IPS-11a (cell line): Measurements from ENCODE around the gene NOX5.
"Not testable (repeated sequence)": the region's sequence is repeated elsewhere in the genome, so short reads cannot be mapped to it uniquely, and the experiment has no call there.

Experiments
- H3K4me3 ChIP-seq: one replicate; pipeline ENCODE4 v1.5.1; 2013; ENCODE audit warnings: low read depth, low read length, control low read depth

Gene NOX5, protein sequence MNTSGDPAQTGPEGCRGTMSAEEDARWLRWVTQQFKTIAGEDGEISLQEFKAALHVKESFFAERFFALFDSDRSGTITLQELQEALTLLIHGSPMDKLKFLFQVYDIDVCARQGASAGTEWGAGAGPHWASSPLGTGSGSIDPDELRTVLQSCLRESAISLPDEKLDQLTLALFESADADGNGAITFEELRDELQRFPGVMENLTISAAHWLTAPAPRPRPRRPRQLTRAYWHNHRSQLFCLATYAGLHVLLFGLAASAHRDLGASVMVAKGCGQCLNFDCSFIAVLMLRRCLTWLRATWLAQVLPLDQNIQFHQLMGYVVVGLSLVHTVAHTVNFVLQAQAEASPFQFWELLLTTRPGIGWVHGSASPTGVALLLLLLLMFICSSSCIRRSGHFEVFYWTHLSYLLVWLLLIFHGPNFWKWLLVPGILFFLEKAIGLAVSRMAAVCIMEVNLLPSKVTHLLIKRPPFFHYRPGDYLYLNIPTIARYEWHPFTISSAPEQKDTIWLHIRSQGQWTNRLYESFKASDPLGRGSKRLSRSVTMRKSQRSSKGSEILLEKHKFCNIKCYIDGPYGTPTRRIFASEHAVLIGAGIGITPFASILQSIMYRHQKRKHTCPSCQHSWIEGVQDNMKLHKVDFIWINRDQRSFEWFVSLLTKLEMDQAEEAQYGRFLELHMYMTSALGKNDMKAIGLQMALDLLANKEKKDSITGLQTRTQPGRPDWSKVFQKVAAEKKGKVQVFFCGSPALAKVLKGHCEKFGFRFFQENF

DNA sequence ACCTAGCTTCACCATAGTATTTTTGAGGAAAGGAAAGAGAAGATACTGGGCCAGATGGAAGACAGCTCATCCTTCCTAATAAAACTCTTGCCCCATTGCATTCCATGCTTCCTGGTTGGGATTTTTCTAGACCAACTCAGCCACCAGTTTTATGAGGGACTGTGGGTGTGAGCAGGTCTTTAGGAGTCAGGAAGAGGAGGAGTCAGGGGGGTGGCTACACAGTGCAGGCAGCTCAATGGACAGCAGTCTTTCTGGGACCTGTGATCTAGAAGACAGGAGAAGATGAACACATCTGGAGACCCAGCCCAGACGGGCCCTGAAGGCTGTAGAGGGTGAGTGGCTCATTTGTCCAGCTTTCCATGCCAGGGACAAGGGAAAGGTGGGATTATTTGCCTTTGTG lies at the start of gene NOX5:
Gene NOX5, plus strand, starts transcription at position 242 of the 400 bp plus-strand sequence. Its CDS starts 41 bp downstream, at position 283.
- no peak within 1 kb of the TSS for H3K4me3 ChIP-seq

DNA sequence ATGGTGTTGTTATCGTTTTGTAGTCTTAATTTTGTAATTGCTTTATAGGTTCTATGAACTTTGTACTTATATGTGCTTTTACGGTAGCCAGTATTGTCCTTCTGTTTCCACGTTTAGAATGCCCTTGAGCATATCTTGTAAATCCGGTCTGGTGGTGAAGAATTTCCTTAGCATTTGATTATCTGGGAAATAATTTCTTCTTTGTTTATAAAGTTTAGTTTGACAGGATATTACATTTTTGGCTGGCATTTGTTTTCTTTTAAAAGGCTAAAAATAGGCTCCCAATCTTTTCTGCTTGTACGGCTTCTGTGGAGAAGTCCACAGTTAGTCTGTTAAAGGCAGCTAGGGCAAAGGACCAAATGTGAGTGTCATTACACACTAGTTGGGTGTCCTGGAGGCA lies 47.5 kb upstream of the NOX5 start:
- no peak overlapping the region for H3K4me3 ChIP-seq

DNA sequence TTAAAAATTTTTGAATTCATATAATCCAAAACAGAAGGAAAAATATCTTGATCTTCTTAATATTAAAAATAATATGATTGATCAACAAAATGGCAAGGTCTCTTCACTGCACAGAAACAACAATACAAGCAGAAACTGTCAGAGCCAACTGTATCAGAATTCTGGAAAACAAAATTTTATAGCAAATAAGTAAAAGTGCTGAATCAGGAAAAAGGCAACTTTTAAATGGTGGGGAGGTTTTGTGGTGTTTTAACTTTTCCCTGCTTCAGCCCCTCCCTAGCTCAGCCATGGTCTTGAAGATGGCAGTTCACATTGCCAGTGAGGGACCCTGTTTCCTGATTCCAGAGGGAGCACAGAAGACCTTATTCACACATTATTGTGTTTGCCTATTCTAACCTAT lies 46.5 kb upstream of the NOX5 start:
- H3K4me3 ChIP-seq = no peak overlapping the region

DNA sequence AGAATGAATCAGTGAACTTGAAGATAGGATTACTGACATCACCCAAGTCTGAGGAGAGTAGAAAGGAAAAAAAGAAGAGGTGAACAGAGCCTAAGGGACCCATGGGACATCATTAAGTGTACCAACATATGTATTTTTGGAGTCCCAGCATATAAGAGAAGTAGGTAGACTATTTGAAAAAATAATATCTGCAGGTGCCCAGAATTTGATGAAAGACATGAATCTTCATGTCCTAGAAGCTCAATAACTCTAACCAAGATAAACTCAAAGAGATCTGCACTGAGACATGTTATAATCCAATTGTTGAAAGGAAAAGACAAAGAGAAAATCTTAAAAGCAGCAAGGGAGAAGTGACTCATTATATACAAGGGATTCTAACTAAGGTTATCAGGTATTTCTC lies 45.2 kb upstream of the NOX5 start:
- H3K4me3 ChIP-seq = no peak overlapping the region

DNA sequence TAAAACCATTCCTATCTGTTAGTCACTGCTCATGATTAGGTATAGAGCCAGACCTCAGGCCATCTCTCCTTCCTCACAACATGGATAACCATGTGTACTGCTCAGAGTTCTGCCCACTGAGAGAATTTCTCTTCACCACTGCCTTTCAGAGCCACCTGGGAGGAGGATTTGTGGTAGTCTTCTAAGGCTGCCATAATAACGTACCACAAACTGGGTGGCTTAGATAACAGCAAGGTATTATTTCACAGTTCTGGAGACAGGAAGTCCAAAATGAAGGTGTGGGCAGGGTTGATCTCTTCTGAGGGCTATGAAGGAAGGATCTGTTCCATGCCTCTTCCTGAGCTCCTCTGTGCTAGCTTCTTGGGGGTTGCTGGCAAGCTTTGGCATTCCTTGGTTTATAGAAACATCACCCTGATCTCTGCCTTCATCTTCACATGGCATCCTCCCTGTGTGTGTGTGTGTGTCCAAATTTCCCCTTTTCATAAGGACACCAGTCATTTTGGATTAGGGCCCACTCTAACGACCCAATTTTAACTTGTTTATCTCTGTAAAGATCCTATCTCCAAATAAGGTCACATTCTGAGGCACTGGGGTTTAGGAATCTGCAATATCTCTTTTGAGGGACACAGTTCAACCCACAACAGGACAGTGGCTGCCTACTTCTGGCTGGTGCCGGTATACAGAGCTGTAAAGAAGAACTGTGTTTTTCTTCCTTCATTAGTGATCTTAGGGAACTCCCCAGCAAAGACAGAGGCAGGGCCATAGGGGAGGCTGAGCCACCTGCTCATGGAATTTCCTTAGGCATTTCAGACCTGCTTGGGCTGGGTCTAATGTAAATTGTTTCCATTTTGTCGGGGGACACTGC lies 42.1 kb upstream of the NOX5 start:
- H3K4me3 ChIP-seq = no peak overlapping the region

DNA sequence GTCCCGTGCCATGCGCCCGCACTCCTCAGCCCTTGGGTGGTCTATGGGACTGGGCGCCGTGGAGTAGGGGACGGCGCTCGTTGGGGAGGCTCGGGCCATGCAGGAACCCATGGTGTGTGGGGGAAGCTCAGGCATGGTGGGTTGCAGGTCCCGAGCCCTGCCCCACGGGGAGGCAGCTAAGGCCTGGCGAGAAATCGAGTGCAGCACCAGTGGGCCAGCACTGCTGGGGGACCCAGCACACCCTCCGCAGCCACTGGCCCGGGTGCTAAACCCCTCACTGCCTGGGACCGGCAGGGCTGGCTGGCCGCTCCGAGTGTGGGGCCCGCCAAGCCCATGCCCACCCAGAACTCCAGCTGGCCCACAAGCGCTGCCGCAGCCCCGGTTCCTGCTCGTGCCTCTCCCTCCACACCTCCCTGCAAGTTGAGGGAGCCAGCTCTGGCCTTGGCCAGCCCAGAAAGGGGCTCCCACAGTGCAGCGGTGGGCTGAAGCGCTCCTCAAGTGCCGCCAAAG lies 38.8 kb upstream of the NOX5 start:
- not testable (repeated sequence) for H3K4me3 ChIP-seq

DNA sequence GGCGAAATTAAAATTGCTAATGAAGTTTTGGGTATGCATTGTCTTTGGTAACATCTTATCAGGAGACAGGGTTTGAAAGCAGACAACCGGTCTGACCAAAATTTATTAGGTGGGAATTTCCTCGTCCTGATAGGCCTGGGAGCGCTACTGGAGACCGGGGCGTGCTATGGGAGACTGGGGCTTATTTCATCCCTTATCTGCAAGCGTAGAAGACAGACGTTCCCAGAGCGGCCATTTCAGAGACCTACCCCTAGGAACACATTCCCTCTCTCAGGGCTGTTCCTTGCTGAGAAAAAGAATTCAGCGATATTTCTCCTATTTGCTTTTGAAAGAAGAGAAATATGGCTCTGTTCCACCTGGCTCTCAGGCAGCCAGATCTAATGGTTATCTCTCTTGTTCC lies 37.1 kb upstream of the NOX5 start:
- not testable (repeated sequence) for H3K4me3 ChIP-seq

DNA sequence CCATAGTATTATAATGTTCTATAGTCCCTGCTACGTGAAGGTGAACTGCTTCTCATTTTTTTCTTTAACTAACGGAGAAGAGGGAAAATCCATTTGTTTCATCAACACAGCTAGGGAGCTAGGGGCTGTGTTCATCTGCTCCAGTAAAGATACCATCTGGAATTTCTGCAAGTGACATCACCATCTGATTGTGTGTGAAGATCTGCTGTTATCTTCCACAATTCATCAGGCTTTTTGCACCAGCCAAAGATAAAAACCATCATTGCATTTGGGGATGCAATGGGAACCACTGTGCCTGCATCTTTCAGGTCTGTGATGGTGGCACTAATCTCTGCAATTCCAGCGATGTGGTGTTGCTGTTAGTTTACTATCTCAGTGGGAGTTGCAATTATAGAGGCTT lies 35.5 kb upstream of the NOX5 start:
- H3K4me3 ChIP-seq = no peak overlapping the region

DNA sequence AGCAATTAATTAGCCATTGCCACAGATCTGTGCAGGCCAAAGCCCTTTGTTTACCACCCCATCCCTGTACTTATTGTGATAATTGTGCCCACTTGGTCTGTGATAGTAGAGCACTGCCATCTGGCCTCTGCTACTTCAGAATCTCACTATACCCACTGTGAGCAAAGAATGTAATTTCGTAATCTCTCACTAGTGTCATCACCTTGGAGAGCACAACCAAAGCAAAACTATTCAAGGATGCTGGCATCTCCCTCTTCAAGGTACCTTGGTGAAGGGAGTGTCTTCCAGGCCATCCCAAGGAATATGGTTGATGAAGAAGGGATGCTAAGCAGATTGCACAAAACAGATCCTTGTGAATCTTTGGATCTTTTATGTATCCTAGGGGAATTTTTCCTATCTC lies 34.7 kb upstream of the NOX5 start:
- H3K4me3 ChIP-seq = no peak overlapping the region

DNA sequence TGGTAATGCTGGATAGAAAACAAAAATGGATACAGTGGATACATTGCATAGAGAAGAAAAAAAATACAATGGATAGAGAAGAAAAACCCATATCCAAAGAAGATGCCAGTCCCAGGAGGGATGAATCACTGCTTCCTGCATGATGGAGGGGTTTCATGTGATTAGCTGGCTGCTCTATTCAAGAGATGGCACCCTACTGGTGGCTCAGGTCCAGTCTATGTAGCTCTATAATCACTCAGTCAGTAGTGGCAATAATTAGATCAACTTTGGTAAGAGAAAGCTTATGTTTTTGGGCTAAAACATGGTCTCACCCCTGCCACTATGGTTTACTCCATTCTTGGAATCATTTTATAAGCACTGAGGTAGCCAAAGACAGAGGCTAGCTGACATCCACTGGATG lies 33.7 kb upstream of the NOX5 start:
- H3K4me3 ChIP-seq = no peak overlapping the region

DNA sequence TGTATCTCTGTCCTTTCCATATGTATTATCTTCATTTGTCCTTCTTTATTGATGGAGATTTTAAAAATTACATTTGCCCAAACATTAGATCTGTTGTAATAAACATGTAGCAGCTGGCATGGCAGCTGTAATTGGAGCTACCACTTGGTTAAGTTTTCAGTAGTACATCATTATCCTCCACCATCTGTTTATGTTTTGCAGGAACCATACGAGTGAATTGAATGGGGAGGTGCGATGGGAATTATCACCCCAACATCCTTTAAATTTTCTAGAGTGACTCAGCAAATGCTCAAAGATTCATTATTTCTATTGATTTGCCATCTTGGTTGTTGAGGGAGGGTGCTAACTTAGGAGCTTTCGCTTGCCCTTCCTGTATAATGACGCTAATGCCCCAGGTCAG lies 32.6 kb upstream of the NOX5 start:
- no peak overlapping the region for H3K4me3 ChIP-seq

DNA sequence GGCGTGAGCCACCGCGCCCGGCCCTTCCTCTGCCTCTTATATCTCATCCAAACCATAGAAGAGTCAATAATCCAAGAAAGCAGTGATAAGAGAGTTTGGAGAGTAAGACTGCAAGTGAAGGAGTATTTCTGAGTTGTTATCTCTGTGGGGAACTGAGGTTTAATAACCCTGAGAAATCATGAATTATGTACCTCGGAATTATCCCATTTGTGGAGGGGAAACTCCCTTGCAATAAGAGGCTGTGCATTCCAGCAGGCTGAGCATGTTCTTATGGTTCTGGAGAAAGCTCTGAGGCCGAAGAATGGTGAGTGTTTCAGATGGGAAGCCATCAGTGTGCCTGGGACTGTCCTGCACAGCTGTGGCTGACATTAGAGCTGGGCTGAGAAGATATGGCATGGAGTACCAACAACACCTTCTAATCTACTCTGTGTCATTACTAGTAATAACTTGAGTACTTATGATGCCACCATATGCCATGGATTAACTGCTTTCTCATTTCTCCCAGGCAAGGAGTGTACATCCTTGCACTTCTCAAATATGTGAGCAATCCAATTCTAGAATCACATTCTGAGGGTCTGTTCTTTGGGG lies 31.4 kb upstream of the NOX5 start:
- H3K4me3 ChIP-seq = no peak overlapping the region

DNA sequence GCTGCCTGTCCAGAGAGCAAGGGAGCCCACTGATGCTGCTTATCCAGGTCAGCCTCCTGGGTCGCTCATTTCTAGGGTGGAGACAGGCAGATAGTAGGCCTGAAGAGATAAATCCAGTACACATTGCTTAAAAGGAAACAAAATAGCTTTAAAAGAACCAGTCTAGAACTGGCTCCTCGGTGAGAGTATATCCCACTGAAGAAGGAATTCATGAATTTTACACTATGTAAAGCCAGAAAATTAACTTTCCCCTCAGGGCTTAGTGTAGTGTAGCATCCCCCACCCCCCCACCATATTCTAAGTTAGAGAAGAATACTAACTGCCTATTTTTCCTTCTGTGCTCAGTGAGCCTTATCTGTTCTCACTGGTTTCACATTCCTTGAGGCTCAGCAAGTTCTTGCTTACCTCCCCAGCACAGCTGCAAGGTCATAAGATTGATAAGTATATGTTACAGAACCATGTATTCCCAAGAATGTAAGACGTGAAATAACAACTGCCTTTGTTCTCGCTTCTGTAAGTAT lies 30.5 kb upstream of the NOX5 start:
- no peak overlapping the region for H3K4me3 ChIP-seq

DNA sequence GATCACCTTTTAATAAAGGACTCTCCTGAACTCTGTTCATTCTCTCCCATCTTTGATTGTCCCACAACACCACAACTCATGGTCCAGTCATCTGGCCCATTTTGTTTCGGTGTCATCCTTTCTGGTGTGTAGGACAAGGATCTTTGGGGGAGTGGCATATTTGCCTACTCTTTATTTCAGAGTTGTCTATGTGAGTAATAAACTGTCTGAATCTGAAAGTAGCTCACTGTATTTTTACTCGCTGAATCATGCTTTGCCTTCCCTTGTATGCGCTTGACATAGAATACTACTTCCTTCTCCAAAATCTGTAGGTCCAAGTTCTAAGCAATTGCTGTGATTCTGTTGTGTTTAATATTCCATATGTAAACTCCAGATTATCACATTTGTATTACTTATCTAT lies 29.9 kb upstream of the NOX5 start:
- H3K4me3 ChIP-seq = no peak overlapping the region

DNA sequence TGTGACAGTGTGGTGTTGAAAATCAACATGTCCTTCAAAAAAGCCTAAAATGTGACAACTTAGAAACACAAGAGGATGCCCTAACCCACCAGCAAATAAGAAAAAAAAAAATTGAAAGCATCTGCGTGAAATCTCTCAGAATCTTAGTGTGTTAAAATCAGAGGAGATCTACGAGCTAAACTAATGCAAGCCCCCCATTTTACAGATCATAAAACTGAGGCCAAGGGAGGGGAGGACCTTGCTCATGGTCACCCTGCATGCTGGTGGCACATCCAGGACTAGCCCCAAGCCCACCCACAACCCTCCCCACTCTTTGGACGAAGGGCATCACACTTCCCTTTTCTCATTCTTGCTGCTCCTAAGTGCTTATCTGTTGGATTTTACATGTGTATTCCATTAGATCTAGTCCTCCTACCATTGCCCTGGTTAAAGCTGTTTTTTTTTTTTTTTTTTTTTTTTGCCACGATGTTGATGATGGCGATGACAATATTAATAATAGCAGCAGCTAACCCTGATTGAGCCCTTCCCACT lies 29.1 kb upstream of the NOX5 start:
- H3K4me3 ChIP-seq = no peak overlapping the region

DNA sequence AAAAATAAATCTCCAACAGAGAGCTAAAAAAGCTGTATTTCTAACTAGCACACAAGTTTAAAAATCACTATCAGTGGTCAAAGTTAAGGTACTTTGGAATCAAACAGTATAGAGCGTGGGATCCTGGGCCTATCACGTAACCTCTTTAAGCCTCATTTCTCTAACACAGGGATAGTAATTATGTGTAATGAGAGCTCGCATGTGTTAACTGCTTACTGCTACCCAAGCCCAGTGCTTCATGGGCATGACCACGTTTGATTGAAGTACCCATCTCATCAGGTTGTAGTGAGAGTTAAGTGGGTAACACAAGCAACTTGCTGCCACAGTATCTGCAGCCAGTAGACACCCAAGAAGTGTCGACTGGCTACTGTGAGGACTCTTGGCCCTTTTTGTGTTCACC lies 28.2 kb upstream of the NOX5 start:
- H3K4me3 ChIP-seq = no peak overlapping the region

DNA sequence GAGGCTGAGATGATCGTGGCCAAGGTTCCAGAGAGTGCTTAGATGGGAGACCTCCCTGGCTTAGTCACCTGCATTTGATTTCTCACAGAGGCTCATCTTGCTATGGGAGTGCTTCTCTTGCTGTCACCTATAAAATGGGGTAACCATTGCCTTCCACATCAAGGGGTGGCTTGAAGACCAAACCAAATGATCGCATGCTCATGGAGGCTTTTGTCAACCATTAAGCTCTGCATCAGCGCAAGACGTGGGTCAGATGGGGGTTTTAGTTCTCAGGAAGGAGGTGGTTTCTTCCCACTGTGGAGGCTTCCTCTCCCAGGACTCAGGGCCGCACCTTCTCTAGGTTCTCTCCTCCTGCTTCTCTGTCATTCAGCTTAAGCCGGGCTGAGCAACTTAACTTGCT lies 27.4 kb upstream of the NOX5 start:
- H3K4me3 ChIP-seq = no peak overlapping the region

DNA sequence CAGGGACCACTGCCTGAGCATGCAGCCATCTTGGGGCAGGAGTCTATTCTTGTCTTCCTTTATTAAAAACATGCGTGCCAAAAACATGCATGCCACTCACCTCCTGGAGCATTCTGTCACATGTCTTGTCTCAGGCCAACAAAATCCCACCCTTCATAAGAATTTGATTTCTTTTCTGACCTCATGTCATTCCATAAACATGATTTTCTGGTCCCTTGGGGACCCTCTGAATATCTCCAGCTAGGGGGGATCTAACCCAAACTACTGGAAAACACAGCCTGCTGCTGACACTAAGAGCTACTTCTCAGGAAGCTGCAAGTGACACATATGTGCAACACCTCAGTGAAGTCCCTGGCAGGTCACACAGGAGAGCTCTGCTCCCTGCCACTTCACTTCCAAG lies 26.8 kb upstream of the NOX5 start:
- H3K4me3 ChIP-seq = no peak overlapping the region

DNA sequence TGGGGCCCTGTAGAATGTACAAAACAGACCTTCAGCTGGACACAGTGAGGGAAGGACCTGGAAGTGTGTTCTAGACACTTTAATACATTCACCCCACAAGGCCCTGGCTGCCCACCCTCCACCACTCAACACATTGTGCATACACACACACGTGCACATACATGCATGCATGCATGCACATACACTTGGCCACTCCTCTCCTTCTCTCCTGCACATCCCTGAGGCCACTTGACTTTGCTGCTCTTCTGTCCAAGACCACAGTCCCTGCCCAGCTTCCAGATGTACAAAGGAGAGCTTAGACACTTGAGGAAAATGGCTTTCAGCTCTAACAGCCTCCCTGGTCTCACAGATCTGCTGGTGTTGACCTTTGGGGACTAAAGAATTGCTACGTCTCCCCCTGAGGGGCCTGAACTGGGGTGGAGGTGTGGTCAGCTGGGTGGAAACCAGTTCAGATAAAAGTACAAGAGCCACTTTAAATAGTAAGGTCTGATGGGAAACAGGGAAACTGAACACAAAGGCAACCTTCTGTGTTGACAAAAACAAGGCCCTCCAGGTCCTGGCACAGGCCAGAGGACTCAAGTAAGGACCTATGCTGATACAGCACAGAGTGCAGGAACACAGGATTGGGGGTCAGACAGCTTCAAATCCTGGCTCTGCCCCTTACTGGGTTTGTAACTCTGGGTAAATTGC lies 24.8 kb upstream of the NOX5 start:
- H3K4me3 ChIP-seq = no peak overlapping the region
